Left ventricle myocardium inferior (tissue), 1 donor: ENCODE measurements around the gene SPRY1. TPM values are rescaled to one million over a fixed set of nuclear protein-coding genes. Genes with fewer than 3 reads are reported as not detected.

ENCODE experiments used
- DNase-seq: peaks from one replicate; pipeline ENCODE4 v3.0.0-alpha.2; 2020
- H3K27ac ChIP-seq: fragments of 200-600 bp; replicated peaks from 2 replicates; pipeline ENCODE4 v1.8.0; 2021
- H3K27me3 ChIP-seq: fragments of 200-600 bp; 2 replicates; pipeline ENCODE4 v1.8.0; 2021; ENCODE audit warnings: low read depth
- H3K36me3 ChIP-seq: fragments of 200-600 bp; 2 replicates; pipeline ENCODE4 v1.8.0; 2021
- H3K4me1 ChIP-seq: fragments of 200-600 bp; 2 replicates; pipeline ENCODE4 v1.8.0; 2021
- H3K4me3 ChIP-seq: fragments of 200-600 bp; 2 replicates; pipeline ENCODE4 v1.8.0; 2021; ENCODE audit warnings: mild to moderate bottlenecking, moderate library complexity
- H3K9me3 ChIP-seq: fragments of 200-600 bp; replicated peaks from 2 replicates; pipeline ENCODE4 v1.8.0; 2021
- intact Hi-C: fragments of 100-400 bp; cut with micrococcal nuclease; formaldehyde crosslinking; loops from one replicate; pipeline ENCODE4 v1.11.0; 2022
- total RNA-seq: library from RNA; stranded (reverse); fragmentation: NEBNext Ultra II Directional; extraction: Animal tissue kit (Norgen Biotek cat#: 25700); gene quantifications from one replicate; pipeline ENCODE4 v1.2.1, GENCODE V29; 2021
- TF ChIP-seq, protein P1 (sequence below): fragments of 200-600 bp; IDR thresholded peaks from 2 replicates; pipeline ENCODE4 v1.8.0; 2021; ENCODE audit warnings: antibody characterized with exemption, mild to moderate bottlenecking, borderline replicate concordance
- donor health status: DM: no; HTN: yes; CAD: no; lungs with severe emphysema.

SPRY1 gene
- total RNA-seq, 1 donor from 2014 or later: 39.7 TPM

DNA sequence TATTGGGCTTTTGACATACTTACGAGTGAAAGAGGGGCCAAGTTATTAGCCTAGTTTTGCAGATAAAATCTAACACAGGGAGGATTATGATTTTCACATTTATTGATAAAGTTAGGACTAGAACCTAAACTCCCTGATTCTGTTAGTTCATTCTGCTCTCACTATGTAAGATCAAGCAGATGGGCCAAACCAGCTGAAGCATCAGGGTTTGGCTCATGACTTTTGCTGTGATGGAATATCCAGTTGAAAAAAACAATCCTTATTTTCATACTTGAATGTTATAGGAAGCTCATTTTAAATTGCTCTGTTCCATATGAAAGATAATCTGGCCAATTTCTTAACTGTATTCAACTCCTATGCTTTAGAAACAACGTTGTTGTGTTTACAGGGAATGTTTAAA is 21.2 kb downstream of the SPRY1 start:
- TF ChIP-seq, protein P1, sequence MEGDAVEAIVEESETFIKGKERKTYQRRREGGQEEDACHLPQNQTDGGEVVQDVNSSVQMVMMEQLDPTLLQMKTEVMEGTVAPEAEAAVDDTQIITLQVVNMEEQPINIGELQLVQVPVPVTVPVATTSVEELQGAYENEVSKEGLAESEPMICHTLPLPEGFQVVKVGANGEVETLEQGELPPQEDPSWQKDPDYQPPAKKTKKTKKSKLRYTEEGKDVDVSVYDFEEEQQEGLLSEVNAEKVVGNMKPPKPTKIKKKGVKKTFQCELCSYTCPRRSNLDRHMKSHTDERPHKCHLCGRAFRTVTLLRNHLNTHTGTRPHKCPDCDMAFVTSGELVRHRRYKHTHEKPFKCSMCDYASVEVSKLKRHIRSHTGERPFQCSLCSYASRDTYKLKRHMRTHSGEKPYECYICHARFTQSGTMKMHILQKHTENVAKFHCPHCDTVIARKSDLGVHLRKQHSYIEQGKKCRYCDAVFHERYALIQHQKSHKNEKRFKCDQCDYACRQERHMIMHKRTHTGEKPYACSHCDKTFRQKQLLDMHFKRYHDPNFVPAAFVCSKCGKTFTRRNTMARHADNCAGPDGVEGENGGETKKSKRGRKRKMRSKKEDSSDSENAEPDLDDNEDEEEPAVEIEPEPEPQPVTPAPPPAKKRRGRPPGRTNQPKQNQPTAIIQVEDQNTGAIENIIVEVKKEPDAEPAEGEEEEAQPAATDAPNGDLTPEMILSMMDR: no peak
- no peaks in the 10 kb centered on the region for H3K9me3 ChIP-seq
- DNase-seq: no peak
- no peaks in the 10 kb centered on the region for H3K27me3 ChIP-seq
- H3K4me3 ChIP-seq: no peak overlapping the region
- H3K4me1 ChIP-seq: peaks cover 14% of the 10 kb centered on the region
- peak overlapping the region; percentile 46 for H3K27ac ChIP-seq
- intact Hi-C loops: no loop called here
- no peaks in the 10 kb centered on the region for H3K36me3 ChIP-seq

DNA sequence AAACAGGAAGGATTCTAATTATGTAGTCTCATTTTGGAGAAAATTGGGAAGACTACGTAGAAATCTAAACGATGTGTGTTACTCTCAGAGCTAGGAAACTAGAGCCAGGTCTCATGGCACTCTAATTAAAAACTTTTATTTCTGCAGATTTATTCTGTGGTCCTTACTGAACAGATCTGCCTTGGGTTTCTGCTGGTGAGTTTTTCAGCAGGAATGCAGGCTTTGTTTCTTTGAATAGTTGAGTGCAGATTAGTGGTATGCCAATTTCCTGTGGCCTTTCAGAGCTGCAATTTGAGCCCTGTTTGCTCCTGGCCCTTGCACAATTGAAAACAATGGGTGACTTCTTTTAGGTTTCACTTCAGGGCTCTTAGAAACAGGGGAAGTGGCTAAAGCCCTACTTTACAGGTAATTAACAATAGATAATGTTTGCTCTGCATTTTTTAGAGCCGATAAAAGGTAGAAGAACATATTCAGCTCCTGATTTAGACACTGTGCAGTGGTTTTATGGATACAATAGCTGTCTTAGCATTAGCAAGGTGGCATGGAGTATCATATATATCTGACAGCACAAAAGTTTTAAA is 21.8 kb downstream of the SPRY1 start:
- intact Hi-C loops: no loop called here
- H3K27me3 ChIP-seq: no peaks in the 10 kb centered on the region
- TF ChIP-seq, protein P1: no peak
- peaks cover 14% of the 10 kb centered on the region for H3K4me1 ChIP-seq
- no peak for DNase-seq
- H3K4me3 ChIP-seq: no peak overlapping the region
- no peaks in the 10 kb centered on the region for H3K36me3 ChIP-seq
- no peaks in the 10 kb centered on the region for H3K9me3 ChIP-seq
- H3K27ac ChIP-seq: peak overlapping the region; percentile 46

GRCh38 chr4:123419885-123420755 is 23.5 kb downstream of the SPRY1 start:
- intact Hi-C loops: no loop called here
- H3K36me3 ChIP-seq: no peaks in the 10 kb centered on the region
- no peak overlapping the region for H3K4me3 ChIP-seq
- DNase-seq: no peak
- no peak overlapping the region for H3K27ac ChIP-seq
- H3K27me3 ChIP-seq: no peaks in the 10 kb centered on the region
- no peaks in the 10 kb centered on the region for H3K9me3 ChIP-seq
- TF ChIP-seq, protein P1: no peak
- H3K4me1 ChIP-seq: peaks cover 14% of the 10 kb centered on the region

- DNase-seq: no peak
- H3K27me3 ChIP-seq: no peaks in the 10 kb centered on the region
- peak overlapping the region; percentile 50 for H3K27ac ChIP-seq
- peaks cover 14% of the 10 kb centered on the region for H3K4me1 ChIP-seq
- TF ChIP-seq, protein P1: no peak
- H3K9me3 ChIP-seq: no peaks in the 10 kb centered on the region
- no peaks in the 10 kb centered on the region for H3K36me3 ChIP-seq
- intact Hi-C loops: no loop called here
- H3K4me3 ChIP-seq: peak overlapping the region; percentile 31
Measured at GRCh38 chr4:123421227-123421936, 24.8 kb downstream of the SPRY1 start.

- TF ChIP-seq, protein P1: no peak
- Histone ChIP-seq H3K9me3 (peaks cover 5% of the 10 kb centered on the region), H3K4me1 (peaks cover 14% of the 10 kb centered on the region), H3K36me3 (no peaks in the 10 kb centered on the region), H3K4me3 (peak overlapping the region; percentile 31), H3K27me3 (no peaks in the 10 kb centered on the region), H3K27ac (peak overlapping the region; percentile 50)
- intact Hi-C loops: no loop called here
- DNase-seq: no peak
Measured at GRCh38 chr4:123421937-123422781, 25.6 kb downstream of the SPRY1 start.
